Activated CD8-positive, alpha-beta memory T cell treated with anti-CD3 and anti-CD28 coated beads for 1 hour (primary cell): ENCODE data around the gene CILP2.

ENCODE experiments used
- DNase-seq, 2 donors: peaks; one replicate each; pipeline ENCODE4 v3.0.0-alpha.2; 2020; ENCODE audit warnings: low read depth in 1 of 2; ENCODE audit errors: extremely low read depth in 1 of 2

The CILP2 gene

GRCh38 chr19:19544257-19544953 is 6.3 kb downstream of the CILP2 start:
- DNase-seq: no peak

- DNase-seq: no peak
These were observed 7.0 kb downstream of the CILP2 start for GRCh38 chr19:19544954-19545591.

- DNase-seq: no peak
These were observed 7.6 kb downstream of the CILP2 start for GRCh38 chr19:19545707-19546106.

GRCh38 chr19:19546751-19547162 is 8.7 kb downstream of the CILP2 start:
- DNase-seq: no peak

- no peak for DNase-seq
These were observed 9.7 kb downstream of the CILP2 start for GRCh38 chr19:19547674-19548336.

- no peak for DNase-seq
These were observed 11.1 kb downstream of the CILP2 start for GRCh38 chr19:19548915-19549759.

- DNase-seq: no peak
These were observed 11.9 kb downstream of the CILP2 start for GRCh38 chr19:19549804-19550464.

- no peak for DNase-seq
These were observed 12.4 kb downstream of the CILP2 start for GRCh38 chr19:19550485-19550929.

GRCh38 chr19:19550972-19551852 is 13.1 kb downstream of the CILP2 start:
- no peak for DNase-seq

GRCh38 chr19:19551853-19552192 is 13.8 kb downstream of the CILP2 start:
- DNase-seq: no peak

- no peak for DNase-seq
These were observed 14.7 kb downstream of the CILP2 start for GRCh38 chr19:19552798-19553197.

GRCh38 chr19:19553670-19554069 is 15.6 kb downstream of the CILP2 start:
- DNase-seq: no peak

- peak in 1 of 2 donors; percentile 45 for DNase-seq
These were observed 16.3 kb downstream of the CILP2 start for GRCh38 chr19:19554074-19555023.

GRCh38 chr19:19558055-19558454 is 20.0 kb downstream of the CILP2 start:
- DNase-seq: no peak

GRCh38 chr19:19558636-19559035 is 20.6 kb downstream of the CILP2 start:
- no peak for DNase-seq

- no peak for DNase-seq
These were observed 21.9 kb downstream of the CILP2 start for GRCh38 chr19:19559931-19560330.

GRCh38 chr19:19561946-19562664 is 24.0 kb downstream of the CILP2 start:
- DNase-seq: no peak
